H1 (cell line): ENCODE data around the gene ARMC5. TPM values are rescaled to one million over a fixed set of nuclear protein-coding genes. Genes with fewer than 3 reads are reported as not detected.

Source experiments
- CHD7 ChIP-seq: fragments of 300-600 bp; sonication (generic); IDR thresholded peaks from 2 replicates; pipeline ENCODE4 v1.7.1; 2012; ENCODE audit warnings: low read length, moderate library complexity, mild to moderate bottlenecking, inconsistent platforms; ENCODE audit not compliant: insufficient replicate concordance
- PHF8 ChIP-seq: fragments of 200-600 bp; sonication (generic); conservative IDR thresholded peaks from 2 replicates; pipeline ENCODE4 v1.7.1; 2012; ENCODE audit warnings: low read depth, mild to moderate bottlenecking, inconsistent platforms, low read length, moderate library complexity
- RAD21 ChIP-seq, 2 experiments: IDR thresholded peaks in 1 of 2; conservative IDR thresholded peaks in 1 of 2; 2 replicates each; pipeline ENCODE4 v1.6.1; 2011; ENCODE audit warnings: low read depth in 2 of 2, low read length in 2 of 2, improper control_type of control experiment in 1 of 2, inconsistent platforms in 1 of 2, mild to moderate bottlenecking in 1 of 2, moderate library complexity in 1 of 2
- RNF2 ChIP-seq: fragments of 200-900, 300-1000 bp; sonication (generic); IDR thresholded peaks from 2 replicates; pipeline ENCODE4 v1.7.1; 2016; ENCODE audit warnings: borderline replicate concordance, low read depth, mild to moderate bottlenecking, antibody characterized with exemption, low read length; ENCODE audit not compliant: poor library complexity, severe bottlenecking; ENCODE audit errors: missing control alignments
- SIN3A ChIP-seq, 2 experiments: IDR thresholded peaks in 1 of 2; conservative IDR thresholded peaks in 1 of 2; 2 replicates each; pipeline ENCODE4 v1.6.1; 2011 to 2012; ENCODE audit warnings: low read length in 2 of 2, improper control_type of control experiment in 1 of 2, low read depth in 1 of 2, mild to moderate bottlenecking in 1 of 2
- SP4 ChIP-seq: IDR thresholded peaks from 2 replicates; pipeline ENCODE4 v1.6.1; 2012; ENCODE audit warnings: low read length, inconsistent platforms
- TAF1 ChIP-seq: IDR thresholded peaks from 2 replicates; pipeline ENCODE4 v1.6.1; 2011; ENCODE audit warnings: mild to moderate bottlenecking, low read depth, low read length
- TEAD4 ChIP-seq: IDR thresholded peaks from 2 replicates; pipeline ENCODE4 v1.6.1; 2012; ENCODE audit warnings: low read depth, low read length, inconsistent platforms, mixed read lengths
- polyA plus RNA-seq, 7 experiments: library from polyadenylated mRNA; depleted of rRNA in 3 of 7; stranded (reverse) in 5 of 7; unstranded in 2 of 7; fragments of >200 nt in 5 of 7; fragments of 200-250 nt in 2 of 7; gene quantifications; 1 replicate in 5 of 7; 2 replicates in 1 of 7; 4 replicates in 1 of 7; pipeline versions ENCODE4 v1.2.1 to v1.2.3, GENCODE V29; 2011 to 2013; ENCODE audit warnings: missing spikeins in 2 of 7, mixed read lengths in 2 of 7
- total RNA-seq: library from RNA; stranded (reverse); fragmentation: NEBNext Ultra II Directional; extraction: Animal tissue kit (Norgen Biotek cat#: 25700); gene quantifications from 2 replicates; pipeline ENCODE4 v1.2.1, GENCODE V29; 2021

Gene ARMC5
- total and polyA plus RNA-seq, 2 of the 8 experiments (the other 6 are each of a cell fraction or from before 2014, with no cell fraction given): 7.8 to 8.7 TPM

DNA sequence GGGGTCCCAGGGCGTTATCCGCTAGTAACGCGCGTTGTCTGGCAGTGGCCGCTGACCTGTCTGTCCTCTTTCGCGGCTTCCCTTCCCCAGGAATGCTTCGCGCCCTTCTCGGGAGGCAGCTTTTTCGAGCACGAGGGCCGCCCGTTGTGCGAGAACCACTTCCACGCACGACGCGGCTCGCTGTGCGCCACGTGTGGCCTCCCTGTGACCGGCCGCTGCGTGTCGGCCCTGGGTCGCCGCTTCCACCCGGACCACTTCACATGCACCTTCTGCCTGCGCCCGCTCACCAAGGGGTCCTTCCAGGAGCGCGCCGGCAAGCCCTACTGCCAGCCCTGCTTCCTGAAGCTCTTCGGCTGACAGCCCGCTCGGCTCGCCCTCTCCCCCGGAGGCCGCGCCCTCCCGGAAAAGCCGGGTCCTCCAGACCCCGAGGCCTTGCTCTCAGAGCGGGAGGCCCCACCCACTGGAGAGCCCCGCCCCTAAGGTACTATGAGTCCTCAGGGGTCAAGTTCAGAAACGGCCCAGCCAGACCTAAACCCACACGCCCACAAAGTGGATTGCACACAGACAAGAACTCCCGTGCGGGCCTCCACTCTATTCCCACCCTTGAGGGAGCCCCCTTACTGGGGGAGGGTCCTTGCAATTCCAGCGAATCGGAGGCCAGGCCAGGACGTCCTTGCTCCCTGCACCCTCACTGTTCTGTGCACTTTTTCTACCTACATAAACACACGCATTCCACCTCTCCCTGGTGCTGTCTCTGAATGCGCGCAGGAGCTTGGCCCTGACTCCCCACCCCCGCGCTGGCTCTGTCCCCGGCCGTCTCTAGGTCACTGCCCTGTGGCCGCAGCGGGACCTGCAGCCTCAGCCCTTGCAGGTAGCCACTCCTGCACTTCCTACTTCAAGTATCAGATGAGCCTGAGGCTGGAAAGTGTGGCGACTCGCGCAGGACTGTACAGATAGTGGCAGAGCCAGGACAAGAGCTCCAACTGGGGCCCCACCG is 18.2 kb downstream of the ARMC5 start (continued):
- no peak for TF ChIP-seq RNF2
- no peak for TF ChIP-seq TAF1
- TF ChIP-seq TEAD4: no peak
- TF ChIP-seq PHF8: no peak
- TF ChIP-seq SIN3A (conservative IDR thresholded peaks at IDR 0.05 in 1 of 2, IDR thresholded peaks at IDR 0.05 in 1 of 2; ENCODE audit: low read depth in 1 of 2, low read length in 2 of 2): peak in 1 of 2 experiments; percentile 77; a peak in 1 of 4 replicates
- no peak for TF ChIP-seq CHD7
- no peak for TF ChIP-seq SP4
- peak; percentile 30 to 51; a peak in 3 of 4 replicates for TF ChIP-seq RAD21 (IDR thresholded peaks at IDR 0.05 in 1 of 2, conservative IDR thresholded peaks at IDR 0.05 in 1 of 2; ENCODE audit: low read depth in 2 of 2, low read length in 2 of 2)
